Stimulated activated CD4-positive, alpha-beta T cell treated with anti-CD3 and anti-CD28 coated beads, Interleukin-1b, Interleukin-23, amount 100 ng/mL, for 48 hours (primary cell): Measurements from ENCODE around the gene SMYD3.

ENCODE experiments used
- DNase-seq: peaks from one replicate; pipeline ENCODE4 v3.0.0-alpha.2; 2020

SMYD3 gene

DNA sequence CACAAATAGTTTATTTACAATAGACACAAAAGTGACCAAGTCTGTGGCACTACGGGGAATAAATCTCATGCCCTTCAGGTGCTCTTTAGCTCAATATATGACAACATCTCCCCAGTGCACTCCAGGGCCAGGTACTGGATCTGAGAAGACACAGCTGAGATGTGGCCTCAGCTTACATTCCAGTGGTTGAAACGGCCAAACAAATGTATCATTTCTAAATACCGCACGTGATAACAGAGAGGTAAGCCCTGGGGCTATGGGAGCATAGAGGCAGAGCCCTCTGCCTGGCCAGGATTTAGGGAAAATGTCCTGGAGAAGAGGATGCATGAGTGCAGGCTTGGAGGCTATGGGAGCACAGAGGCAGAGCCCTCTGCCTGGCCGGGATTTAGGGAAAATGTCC, 630.5 kb downstream of the SMYD3 start:
- DNase-seq: no peak

- no peak for DNase-seq
These were observed 631.4 kb downstream of the SMYD3 start for GRCh38 chr1:245875581-245876261.

DNA sequence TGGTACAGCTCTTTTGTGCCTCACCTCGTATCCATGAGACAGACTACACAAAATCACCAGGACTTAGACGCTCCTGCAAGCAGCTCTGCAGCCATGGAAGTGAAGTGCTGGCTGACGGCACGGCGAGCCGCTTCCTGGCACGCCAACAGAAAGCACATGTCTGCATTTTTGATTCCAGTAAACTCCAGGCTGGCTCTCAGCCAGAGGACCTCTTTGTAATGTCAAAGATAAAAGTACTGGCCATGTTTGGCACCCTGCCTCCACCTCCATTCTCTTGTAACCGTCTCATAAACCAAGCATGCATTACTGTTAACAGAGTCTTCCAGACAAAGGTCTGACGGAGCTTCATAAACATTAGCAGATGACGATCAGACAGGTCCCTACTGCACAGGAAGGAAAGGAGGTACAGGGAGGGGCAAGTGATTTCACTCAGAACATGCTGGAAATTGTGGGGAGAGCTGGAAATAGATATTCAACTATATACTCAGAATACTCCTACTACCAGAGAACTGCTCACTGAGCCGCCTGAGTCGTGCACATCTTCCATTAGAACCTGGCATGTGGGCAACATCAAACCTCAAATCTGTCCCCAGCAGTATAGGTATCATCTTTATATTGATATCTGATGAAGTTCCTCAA, 632.0 kb downstream of the SMYD3 start:
- no peak for DNase-seq

GRCh38 chr1:245873883-245874671, 633.0 kb downstream of the SMYD3 start:
- DNase-seq: no peak

DNA sequence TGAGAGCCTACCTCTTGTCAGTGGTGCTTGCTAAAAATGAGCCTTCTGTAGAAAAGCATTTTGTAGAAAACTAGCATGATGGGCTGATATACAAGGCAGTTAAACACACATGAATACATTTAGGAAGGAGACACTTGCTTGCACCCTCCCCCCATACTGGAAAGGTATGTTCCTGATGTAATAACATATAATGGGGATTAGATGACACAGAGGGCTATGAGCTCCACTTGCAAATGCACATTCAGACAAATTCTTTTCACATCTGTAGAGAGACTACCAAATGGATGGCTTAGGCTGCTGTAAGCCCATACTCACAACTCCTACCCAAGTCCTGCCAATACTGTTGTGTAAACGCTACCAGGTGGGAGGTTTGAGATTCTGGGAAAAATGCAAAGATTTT, 634.0 kb downstream of the SMYD3 start:
- no peak for DNase-seq

DNA sequence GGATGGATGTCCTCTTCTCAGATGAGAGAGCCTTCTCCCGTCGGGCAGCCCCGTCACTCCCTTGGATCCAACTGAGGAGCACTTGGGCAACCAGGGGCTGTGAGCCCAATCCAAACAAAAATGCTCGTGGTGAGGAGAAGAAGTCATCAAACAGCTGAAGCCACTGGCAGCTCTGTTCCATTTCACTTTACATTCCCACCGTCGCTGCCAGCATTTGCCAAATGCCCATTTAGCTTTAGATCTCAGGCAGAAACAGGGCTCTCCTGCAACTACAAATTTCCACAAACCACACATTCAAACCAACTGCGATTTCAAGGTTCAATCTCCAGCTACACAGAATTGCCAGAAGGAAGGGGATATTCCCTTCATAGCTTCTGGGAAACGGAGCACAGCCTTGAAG, 634.6 kb downstream of the SMYD3 start:
- DNase-seq: no peak

GRCh38 chr1:245871915-245872314, 635.2 kb downstream of the SMYD3 start:
- DNase-seq: no peak

- DNase-seq: no peak
These were observed 635.9 kb downstream of the SMYD3 start for GRCh38 chr1:245871191-245871590.

GRCh38 chr1:245870698-245871097, 636.4 kb downstream of the SMYD3 start:
- no peak for DNase-seq

DNA sequence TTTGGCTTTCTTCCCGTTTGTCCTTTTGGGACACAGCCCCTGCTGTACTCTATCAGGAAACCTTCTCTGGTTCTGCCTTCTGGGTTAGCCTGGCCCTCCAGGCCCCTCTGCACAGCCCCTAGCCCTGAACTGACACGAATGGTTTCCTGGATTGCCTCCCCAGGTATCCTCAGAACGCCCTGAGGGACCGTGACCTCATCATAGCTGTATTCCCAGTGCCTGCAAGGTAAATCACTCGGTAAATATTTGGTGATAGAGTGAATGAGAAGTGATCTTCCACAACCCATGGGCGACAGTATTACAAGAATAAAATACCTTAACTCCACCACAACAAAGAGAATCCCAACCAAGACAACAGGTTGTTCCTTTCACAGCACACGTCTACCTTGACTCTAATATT, 637.2 kb downstream of the SMYD3 start:
- no peak for DNase-seq

- DNase-seq: no peak
These were observed 639.3 kb downstream of the SMYD3 start for GRCh38 chr1:245867738-245868137.

GRCh38 chr1:245864872-245865271, 642.2 kb downstream of the SMYD3 start:
- no peak for DNase-seq

DNA sequence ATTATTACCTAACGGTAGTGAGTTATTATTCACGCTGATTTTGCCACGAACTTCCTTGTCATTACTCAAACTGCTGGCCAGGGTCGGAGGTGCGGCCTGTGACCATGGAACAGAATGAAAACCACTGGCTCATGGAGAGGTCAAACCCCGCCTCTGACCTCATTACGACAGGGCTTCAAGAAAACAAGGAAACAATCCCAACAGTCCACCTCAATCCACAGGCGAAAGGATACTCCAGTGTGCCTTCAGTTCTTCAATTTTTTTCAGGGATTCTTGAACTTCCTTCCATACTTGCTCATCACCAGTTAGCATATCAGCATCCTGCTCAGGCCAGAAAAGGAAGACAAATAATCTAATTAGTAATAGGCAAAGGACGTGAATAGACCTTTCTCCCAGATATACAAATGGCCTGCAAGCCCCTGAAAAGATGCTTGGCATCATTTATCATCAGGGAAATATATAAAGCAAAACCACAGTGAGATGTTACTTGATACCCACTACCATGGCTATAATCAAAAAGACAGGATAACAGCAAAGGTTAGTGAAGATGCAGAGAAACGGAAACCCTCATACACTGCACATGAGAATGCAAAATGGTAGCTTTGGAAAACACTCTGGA, 643.4 kb downstream of the SMYD3 start:
- DNase-seq: no peak

- DNase-seq: no peak
These were observed 644.1 kb downstream of the SMYD3 start for GRCh38 chr1:245862812-245863540.

DNA sequence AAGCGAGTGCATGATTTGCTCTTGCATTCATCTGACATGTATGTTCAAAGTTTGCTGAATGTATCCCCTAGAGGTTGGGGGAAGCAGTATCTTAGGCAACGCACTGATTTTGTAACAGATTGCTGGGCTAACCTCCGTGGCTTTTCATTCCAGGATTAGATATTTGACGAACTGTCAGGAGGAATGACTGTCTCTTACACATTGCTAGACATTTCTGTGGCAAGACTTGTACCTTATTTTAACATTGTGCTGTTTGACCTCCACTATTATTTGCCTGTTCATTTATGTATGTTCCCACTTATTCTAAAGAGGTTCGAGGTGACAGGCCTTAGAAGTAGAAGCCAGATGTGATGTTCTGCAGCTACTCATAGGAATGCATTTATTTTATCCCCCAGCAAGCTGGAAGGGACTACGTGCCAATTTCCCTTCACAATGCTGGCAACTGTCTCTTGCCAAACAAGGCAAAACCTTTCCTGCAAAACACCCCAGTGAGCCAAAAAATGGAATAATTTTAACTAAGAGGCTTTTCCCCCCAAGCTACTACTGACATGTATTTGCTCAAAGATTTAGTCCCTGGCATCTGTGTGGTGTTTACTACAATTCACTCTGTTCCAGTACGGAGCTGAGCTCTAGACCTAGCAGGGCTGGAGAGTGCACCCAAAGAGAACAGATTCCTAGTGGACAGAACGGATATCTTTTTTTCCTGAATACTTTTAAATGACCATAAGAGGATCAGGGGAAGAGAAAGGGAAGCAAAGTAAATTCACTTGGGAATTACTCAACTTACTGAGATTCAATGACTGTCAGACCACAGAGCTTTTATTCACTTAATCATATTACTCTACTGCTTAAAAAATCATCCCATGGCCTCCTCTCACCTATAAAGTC, 646.2 kb downstream of the SMYD3 start:
- no peak for DNase-seq

GRCh38 chr1:245859493-245860114, 647.5 kb downstream of the SMYD3 start:
- DNase-seq: peak; percentile 27

DNA sequence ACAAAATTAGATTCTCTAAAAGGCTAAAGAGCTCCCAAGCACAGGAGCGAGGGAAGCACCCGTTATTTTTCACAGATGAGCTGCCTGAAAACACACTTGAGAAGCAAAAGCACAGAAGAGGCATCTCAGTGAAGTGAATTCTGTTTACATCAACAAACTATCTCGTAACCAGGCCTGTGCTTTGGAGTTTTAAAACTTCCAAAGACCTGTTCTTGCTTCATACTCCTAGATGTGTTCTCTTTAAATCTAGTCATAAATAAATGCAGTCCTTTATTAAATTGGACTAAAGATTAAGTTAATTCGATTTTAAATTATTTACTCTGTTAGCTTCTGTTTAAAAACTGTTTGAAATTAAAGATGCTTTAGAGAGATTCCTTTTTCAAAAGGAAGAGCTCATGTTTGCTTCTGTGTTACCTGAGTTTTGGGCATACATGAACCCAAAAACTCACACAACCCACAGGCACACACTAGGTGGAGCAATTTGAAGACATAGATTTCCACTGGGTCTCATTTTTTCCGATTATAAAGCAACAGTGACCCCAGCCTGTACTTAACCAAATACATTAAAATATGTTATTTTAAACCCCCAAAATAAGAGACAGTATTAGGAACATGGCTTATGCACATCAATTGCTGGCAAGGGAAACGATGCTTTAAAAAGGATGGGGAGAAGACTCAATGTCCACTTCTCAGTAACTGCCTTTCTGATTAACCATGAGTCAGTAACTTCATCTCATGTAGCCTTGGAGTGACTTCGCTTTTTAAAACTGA, 648.2 kb downstream of the SMYD3 start:
- DNase-seq: no peak

- DNase-seq: no peak
These were observed 648.9 kb downstream of the SMYD3 start for GRCh38 chr1:245858022-245858721.

GRCh38 chr1:245856944-245857531, 650.0 kb downstream of the SMYD3 start:
- DNase-seq: no peak
